Loucy (cell line): Measurements from ENCODE around the gene TSPAN31.

Experiments used
- H2AFZ ChIP-seq: fragments of 200-600 bp; sonication (generic); 2 replicates; pipeline ENCODE4 v1.6.0; 2016; ENCODE audit warnings: antibody characterized with exemption, mild to moderate bottlenecking, low read length, moderate library complexity
- H3F3A ChIP-seq: fragments of 200-600 bp; 2 replicates; pipeline ENCODE4 v1.6.0; 2016; ENCODE audit warnings: antibody characterized with exemption, low read depth, mild to moderate bottlenecking
- H3K27me3 ChIP-seq: fragments of 200-600 bp; sonication (generic); 2 replicates; pipeline ENCODE4 v1.6.1; 2014; ENCODE audit warnings: low read length, mild to moderate bottlenecking; ENCODE audit not compliant: insufficient read depth, poor library complexity, severe bottlenecking
- H3K36me3 ChIP-seq: fragments of 200-600 bp; sonication (generic); 2 replicates; pipeline ENCODE4 v1.6.1; 2016; ENCODE audit warnings: low read length; ENCODE audit not compliant: insufficient read depth
- H3K4me1 ChIP-seq: fragments of 200-600 bp; sonication (generic); 2 replicates; pipeline ENCODE4 v1.5.1; 2014; ENCODE audit warnings: low read length, mild to moderate bottlenecking; ENCODE audit not compliant: insufficient read depth, poor library complexity, severe bottlenecking
- H3K4me2 ChIP-seq: fragments of 200-600 bp; sonication (generic); 2 replicates; pipeline ENCODE4 v1.6.0; 2014; ENCODE audit warnings: antibody characterized with exemption, low read length, low read depth, mild to moderate bottlenecking; ENCODE audit not compliant: poor library complexity, severe bottlenecking
- H3K4me3 ChIP-seq: fragments of 200-600 bp; sonication (generic); 2 replicates; pipeline ENCODE4 v1.5.1; 2014; ENCODE audit warnings: low read length, mild to moderate bottlenecking, mixed read lengths; ENCODE audit not compliant: poor library complexity, severe bottlenecking
- H3K79me2 ChIP-seq: fragments of 200-600 bp; sonication (generic); 2 replicates; pipeline ENCODE4 v1.6.1; 2014; ENCODE audit warnings: low read length; ENCODE audit not compliant: insufficient read depth
- H3K9ac ChIP-seq: fragments of 200-600 bp; sonication (generic); 2 replicates; pipeline ENCODE4 v1.6.0; 2014; ENCODE audit warnings: mild to moderate bottlenecking, low read depth, low read length, moderate library complexity; ENCODE audit not compliant: poor library complexity, severe bottlenecking
- H3K9me2 ChIP-seq: fragments of 200-600 bp; sonication (generic); replicated peaks from 2 replicates; pipeline ENCODE4 v1.6.1; 2016; ENCODE audit warnings: low read depth, low read length, mixed read lengths
- H3K9me3 ChIP-seq: fragments of 200-600 bp; sonication (generic); 2 replicates; pipeline ENCODE4 v1.6.1; 2014; ENCODE audit warnings: mild to moderate bottlenecking, antibody characterized with exemption, low read length, low read depth; ENCODE audit not compliant: insufficient read depth
- H4K20me1 ChIP-seq: fragments of 200-600 bp; sonication (generic); 2 replicates; pipeline ENCODE4 v1.6.0; 2014; ENCODE audit warnings: antibody characterized with exemption, low read length, mild to moderate bottlenecking; ENCODE audit not compliant: insufficient read depth, poor library complexity, severe bottlenecking
- CTCF ChIP-seq: fragments of 200-600 bp; sonication (generic); conservative IDR thresholded peaks from 2 replicates; pipeline ENCODE4 v1.5.1; 2014; ENCODE audit warnings: mild to moderate bottlenecking, antibody characterized with exemption, low read length
- EZH2phosphoT487 ChIP-seq: fragments of 200-600 bp; IDR thresholded peaks from 2 replicates; pipeline ENCODE4 v1.6.1; 2018; ENCODE audit warnings: antibody characterized with exemption, mild to moderate bottlenecking, moderate library complexity, borderline replicate concordance

The TSPAN31 gene

GRCh38 chr12:57753756-57754337 lies 9.0 kb downstream of the TSPAN31 start:
- Histone ChIP-seq H3K4me1 (peaks cover 41% of the 10 kb centered on the region), H3K9me3 (no peaks in the 10 kb centered on the region), H3K9ac (peak overlapping the region; percentile 52), H3K4me2 (peak overlapping the region; percentile 91), H3F3A (peaks cover 7% of the 10 kb centered on the region), H3K79me2 (peaks cover 46% of the 10 kb centered on the region), H2AFZ (no peak overlapping the region), H3K4me3 (peak overlapping the region; percentile 78), H3K9me2 (no peaks in the 10 kb centered on the region), H4K20me1 (peaks cover 37% of the 10 kb centered on the region), H3K36me3 (peaks cover 5% of the 10 kb centered on the region; the same call in 1 of the 2 replicates), H3K27me3 (no peaks in the 10 kb centered on the region)
- no peak for TF ChIP-seq EZH2phosphoT487
- no peak for TF ChIP-seq CTCF

- Histone ChIP-seq H3K27me3 (no peaks in the 10 kb centered on the region), H3K79me2 (peaks cover 38% of the 10 kb centered on the region), H3K9ac (peak within 1 kb of the TSS; percentile 73), H3K4me3 (peak within 1 kb of the TSS; percentile 78), H3F3A (peaks cover 7% of the 10 kb centered on the region), H3K9me2 (no peaks in the 10 kb centered on the region), H3K36me3 (no peaks in the 10 kb centered on the region; the same call in 1 of the 2 replicates), H3K9me3 (no peaks in the 10 kb centered on the region), H3K4me2 (peak within 1 kb of the TSS; percentile 91), H3K4me1 (peaks cover 41% of the 10 kb centered on the region), H2AFZ (peak within 1 kb of the TSS; percentile 89), H4K20me1 (peaks cover 30% of the 10 kb centered on the region)
- TF ChIP-seq CTCF = no peak
- TF ChIP-seq EZH2phosphoT487 = no peak
These were observed 9.8 kb downstream of the TSPAN31 start, which contains the start of gene MARCHF9 for GRCh38 chr12:57754411-57755193. Gene MARCHF9, plus strand, starts transcription at chr12:57755103. Its CDS starts 426 bp downstream, at chr12:57755529.

DNA sequence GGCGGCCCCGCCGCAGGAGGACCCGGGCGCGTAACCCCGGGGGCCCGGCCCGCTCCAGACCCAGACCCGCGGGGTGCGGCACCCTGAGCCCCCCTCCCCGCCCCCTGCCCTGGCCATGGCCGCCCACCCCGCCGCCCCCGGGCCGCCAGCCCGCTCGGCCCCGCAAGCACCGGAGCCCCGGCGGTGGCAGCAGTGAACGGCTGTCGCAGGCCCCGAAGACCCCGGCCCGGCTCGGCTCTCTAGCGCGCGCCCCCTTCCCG lies 10.3 kb downstream of the TSPAN31 start:
- H3K9me2 ChIP-seq = no peaks in the 10 kb centered on the region
- no peaks in the 10 kb centered on the region for H3K27me3 ChIP-seq
- no peaks in the 10 kb centered on the region for H3K9me3 ChIP-seq
- H2AFZ ChIP-seq = no peak overlapping the region
- H3K36me3 ChIP-seq = no peaks in the 10 kb centered on the region; the same call in 1 of the 2 replicates
- no peak overlapping the region for H3K4me2 ChIP-seq
- peaks cover 41% of the 10 kb centered on the region for H3K4me1 ChIP-seq
- H3F3A ChIP-seq = peaks cover 7% of the 10 kb centered on the region
- peaks cover 30% of the 10 kb centered on the region for H4K20me1 ChIP-seq
- TF ChIP-seq CTCF (no peak), EZH2phosphoT487 (no peak)
- H3K79me2 ChIP-seq = peaks cover 34% of the 10 kb centered on the region
- H3K4me3 ChIP-seq = peak overlapping the region; percentile 78
- H3K9ac ChIP-seq = no peak overlapping the region
